Inferior parietal cortex (tissue), 1 donor: ENCODE measurements around the gene CPT1A.
A peak's percentile ranks its signal among the peaks of the same experiment; 100 is the strongest.

Source experiments
- DNase-seq: peaks from one replicate; pipeline ENCODE4 v3.0.0-alpha.2; 2016; ENCODE audit errors: extremely low spot score

Gene CPT1A

GRCh38 chr11:68854273-68854958, 12.7 kb upstream of the CPT1A start:
- no peak for DNase-seq

DNA sequence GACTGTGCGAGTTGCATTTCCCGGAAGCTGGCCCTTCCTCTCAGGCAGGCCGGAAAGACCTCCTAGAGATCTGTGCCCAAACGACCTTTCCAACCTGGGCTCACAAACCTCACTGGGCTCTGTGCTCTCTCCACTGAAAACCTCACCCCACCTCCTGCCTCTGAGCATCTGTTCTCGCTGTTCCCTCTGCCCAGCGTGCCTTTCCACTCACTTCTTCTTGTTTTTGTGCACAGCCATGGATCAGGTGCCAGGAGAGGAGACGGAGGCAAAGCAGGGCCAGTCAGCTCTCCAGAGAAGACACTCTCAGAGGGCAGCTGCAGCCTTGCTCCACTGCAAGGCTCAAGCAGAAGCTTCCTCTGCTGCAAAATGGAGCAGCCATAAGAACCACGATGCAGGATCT, 10.9 kb upstream of the CPT1A start:
- DNase-seq, result no peak

DNA sequence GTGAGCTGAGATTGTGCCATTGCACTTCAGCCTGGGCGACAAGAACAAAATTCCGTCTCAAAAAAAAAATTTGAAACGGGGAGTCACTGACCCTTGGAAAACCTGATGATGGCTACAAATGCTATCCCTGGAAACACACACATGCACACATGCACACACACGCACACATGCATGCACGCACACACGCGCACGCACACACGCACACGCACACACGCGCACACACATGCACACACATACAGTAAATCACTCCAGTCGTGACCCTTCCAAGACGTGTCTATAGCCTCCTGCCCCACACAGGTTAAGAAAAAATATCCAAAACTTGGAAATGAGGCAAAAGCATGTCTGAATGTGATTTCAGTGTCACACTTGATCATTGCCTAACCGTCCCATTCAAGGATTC, 6.7 kb upstream of the CPT1A start:
- DNase-seq, result no peak

- DNase-seq, result no peak
Observed at GRCh38 chr11:68847395-68847794, 5.7 kb upstream of the CPT1A start.

- no peak for DNase-seq
Observed at GRCh38 chr11:68845351-68846002, 3.8 kb upstream of the CPT1A start.

- no peak for DNase-seq
Observed at GRCh38 chr11:68844801-68845200, 3.1 kb upstream of the CPT1A start.

DNA sequence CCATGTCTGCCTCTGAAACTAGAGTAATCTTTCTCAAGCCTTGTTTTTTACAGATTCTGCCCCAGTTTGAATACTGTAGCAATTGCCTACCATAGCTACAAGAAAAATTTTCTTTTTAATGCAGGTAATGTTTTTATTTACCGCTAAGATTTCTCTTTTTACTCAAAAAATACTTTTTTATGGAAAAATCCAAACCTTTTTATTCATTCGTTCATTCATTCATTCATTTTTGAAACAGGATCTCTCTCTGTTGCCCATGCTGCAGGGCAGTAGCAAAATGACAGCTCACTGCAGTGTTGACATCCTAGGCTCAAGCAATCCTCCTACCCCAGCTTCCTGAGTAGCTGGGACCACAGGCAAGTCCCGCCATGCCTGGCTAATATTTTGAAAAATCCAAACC, 2.7 kb upstream of the CPT1A start:
- DNase-seq, result no peak

DNA sequence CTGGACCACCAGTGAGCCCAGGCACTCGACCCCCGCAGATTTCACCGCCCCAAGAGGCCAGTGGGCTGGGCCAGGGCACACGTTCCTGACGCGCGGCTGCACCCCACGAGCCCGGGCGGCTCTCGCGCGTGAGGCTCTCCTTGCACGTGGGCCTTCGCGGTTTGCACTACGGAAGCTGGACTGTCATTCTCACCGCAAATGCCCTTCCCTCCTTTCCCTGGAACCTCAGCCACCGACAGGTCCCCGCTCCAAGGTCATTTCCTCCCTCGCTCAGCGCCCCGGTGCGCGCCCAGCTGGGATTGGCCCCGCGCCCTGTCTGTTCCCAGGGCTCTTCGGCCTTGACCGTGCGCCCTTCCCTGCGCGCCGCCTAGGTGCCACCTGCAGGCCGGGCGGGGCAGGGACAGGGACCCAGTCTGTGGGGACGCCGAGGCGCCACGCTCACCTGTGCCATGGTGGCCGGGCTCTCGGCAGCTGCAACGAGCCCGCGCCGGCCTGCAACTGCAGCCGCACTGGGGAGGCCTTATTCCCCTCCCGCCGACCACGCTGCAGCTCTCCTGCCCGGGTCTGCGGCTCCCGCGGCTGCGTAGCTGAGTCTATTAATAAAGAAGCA, 2.1 kb upstream of the CPT1A start:
- no peak for DNase-seq

DNA sequence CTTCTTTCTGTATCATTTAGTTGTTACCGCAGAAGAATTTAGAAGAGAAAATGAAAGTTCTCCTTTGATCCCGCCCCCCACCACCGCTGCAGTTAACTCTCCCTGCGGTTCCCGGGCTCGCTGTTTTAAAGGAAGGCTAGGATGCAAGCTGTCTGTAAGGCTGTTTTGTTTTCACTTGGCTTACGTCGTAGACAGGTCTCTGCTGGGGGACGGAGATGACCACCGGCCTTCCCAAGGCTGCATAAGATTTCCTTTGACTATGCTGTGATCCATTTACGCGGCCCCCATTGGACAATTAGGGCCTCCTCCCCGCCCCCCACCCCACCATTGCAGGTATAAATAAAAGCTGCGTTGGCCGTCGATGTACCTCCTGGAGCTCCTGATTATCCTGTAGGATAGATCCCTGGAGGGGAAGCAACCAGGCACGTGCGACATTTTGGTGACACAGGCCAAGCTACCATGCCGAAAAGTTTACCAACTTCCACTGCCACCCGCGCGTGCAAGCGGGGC, 1.4 kb upstream of the CPT1A start:
- no peak for DNase-seq

- DNase-seq, result no peak
Observed at GRCh38 chr11:68842427-68843051, 823 bp upstream of the CPT1A start.

- no peak for DNase-seq
Observed at GRCh38 chr11:68840661-68841653, 759 bp downstream of the CPT1A start.

GRCh38 chr11:68839911-68840641, 1.6 kb downstream of the CPT1A start:
- peak; percentile 14 for DNase-seq

- peak; percentile 68 for DNase-seq
Observed at GRCh38 chr11:68839054-68839865, 2.5 kb downstream of the CPT1A start.

DNA sequence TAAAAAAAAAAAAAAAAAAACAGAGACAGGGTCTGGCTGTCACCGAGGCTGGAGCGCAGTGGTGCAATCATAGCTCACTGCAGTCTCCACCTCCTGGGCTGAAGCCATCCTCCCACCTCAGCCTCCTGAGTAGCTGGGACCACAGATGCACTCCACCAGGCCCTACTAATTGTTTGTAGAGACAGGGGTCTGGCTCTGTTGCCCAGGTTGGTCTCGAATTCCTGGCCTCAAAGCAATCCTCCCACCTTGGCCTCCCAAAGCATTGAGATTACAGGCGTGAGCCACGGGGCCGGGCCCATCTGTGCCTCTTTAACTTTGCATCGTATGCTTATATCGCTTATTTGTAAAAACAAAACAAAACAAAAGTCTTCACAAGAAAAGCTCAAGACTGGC, 3.1 kb downstream of the CPT1A start:
- DNase-seq, result no peak

DNA sequence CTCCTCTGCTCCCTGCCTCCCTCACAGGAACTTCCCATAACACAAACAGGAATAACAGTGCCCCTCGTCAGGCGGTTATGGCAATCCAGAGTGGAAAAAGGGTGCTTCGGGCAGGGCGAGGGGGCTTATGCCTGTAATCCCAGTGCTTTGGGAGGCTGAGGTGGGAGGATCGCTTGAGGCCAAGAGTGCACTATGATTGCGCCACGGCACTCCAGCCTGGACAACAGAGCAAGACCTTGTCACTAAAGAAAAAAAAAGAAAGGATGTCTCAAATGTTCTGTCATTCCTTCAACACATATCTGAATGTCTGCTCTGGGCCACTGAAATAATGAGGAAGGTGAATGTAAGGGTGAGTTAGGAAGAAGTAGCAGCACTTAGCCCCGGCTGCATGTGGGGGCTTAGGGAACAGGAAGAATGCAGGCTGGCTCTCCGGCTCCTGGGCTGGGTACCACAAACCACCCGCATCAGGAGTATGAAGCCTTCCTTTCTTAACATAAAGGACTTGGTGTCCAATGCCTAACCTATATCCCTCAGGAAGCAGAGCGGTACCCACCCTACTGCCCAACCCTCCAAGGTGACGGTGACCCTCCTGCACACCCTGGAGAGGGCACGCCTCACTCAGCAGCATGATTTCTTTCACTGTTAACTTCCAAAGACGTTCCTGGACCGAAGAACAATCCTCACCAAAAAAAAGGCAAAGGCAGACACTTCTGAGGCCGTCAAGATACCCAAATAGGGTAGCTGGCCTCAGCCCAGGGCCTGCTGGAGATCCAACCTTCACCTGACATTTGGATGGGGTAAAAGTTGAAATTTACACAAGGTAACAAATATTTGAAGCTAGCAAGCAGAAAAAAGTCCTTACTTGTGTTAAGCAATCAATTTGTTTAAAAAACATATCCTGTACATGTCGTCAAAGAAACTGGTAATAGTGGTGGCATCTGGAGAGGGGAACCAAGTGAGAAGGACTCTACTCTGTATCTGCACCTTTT, 3.8 kb downstream of the CPT1A start:
- DNase-seq, result no peak

- no peak for DNase-seq
Observed at GRCh38 chr11:68835749-68836148, 6.0 kb downstream of the CPT1A start.

DNA sequence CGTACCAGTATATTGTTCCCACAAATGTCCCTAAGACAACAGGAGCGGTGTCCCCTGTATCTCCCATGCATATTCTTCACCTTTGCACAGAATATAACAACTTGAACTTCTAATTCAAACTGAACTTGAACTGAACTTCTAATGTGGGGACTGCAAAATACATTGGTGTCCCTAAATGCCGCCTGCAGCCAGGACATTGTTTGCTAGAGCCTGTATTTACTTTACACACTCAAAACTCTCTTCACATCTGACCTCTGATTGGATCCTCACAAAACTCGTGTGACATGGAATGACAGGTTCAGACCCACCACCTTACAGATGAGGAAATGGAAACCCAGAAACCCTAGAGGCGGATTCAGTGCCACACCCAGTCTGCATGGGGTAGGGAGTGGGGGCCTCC, 6.4 kb downstream of the CPT1A start:
- no peak for DNase-seq

- no peak for DNase-seq
Observed at GRCh38 chr11:68832476-68833181, 9.1 kb downstream of the CPT1A start.
